HT-29 (cell line): ENCODE results near the gene STX18. TPM values are rescaled to one million over a fixed set of nuclear protein-coding genes. Genes with fewer than 3 reads are reported as not detected.
A peak's percentile ranks its signal among the peaks of the same experiment; 100 is the strongest.
"Not testable (repeated sequence)": the region's sequence is repeated elsewhere in the genome, so short reads cannot be mapped to it uniquely, and the experiment has no call there.

Experiments
- DNase-seq: peaks from one replicate; pipeline ENCODE4 v3.0.0-alpha.2; 2015; ENCODE audit warnings: low spot score
- total RNA-seq: library from RNA; depleted of rRNA; stranded (reverse); fragments of >200 nt; shearing (Covaris generic); gene quantifications from 2 replicates; pipeline ENCODE4 v1.2.3, GENCODE V29; 2014

Gene STX18
- total RNA-seq, 1 experiment from 2014 or later = 26.4 TPM

GRCh38 chr4:4480685-4481398 is 61.0 kb downstream of the STX18 start:
- DNase-seq = no peak

- no peak for DNase-seq
Observed at GRCh38 chr4:4480205-4480604, 61.6 kb downstream of the STX18 start.

- no peak for DNase-seq
Observed at GRCh38 chr4:4479366-4479765, 62.5 kb downstream of the STX18 start.

- DNase-seq = peak; percentile 66
Observed at GRCh38 chr4:4477796-4478195, 64.1 kb downstream of the STX18 start.

GRCh38 chr4:4477391-4477790 is 64.5 kb downstream of the STX18 start:
- DNase-seq = no peak

DNA sequence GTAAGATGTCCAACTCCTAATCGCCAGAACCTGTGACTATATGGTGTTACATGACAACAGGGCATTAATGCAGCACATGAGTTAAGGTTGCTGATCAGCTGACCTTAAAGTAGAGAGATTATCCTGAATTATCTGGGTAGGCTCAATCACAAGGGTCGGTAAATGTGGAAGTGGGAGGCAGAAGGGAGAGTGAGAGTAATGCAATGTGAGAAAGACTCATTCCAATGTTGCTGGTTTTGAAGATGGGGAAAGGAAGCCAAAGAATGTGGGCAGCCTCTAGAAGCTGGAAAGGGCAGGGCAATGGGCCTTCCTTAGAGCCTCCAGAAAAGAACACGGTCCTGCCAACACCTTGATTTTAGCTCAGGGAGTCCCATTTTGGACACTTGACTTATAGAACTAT is 67.4 kb downstream of the STX18 start:
- no peak for DNase-seq

DNA sequence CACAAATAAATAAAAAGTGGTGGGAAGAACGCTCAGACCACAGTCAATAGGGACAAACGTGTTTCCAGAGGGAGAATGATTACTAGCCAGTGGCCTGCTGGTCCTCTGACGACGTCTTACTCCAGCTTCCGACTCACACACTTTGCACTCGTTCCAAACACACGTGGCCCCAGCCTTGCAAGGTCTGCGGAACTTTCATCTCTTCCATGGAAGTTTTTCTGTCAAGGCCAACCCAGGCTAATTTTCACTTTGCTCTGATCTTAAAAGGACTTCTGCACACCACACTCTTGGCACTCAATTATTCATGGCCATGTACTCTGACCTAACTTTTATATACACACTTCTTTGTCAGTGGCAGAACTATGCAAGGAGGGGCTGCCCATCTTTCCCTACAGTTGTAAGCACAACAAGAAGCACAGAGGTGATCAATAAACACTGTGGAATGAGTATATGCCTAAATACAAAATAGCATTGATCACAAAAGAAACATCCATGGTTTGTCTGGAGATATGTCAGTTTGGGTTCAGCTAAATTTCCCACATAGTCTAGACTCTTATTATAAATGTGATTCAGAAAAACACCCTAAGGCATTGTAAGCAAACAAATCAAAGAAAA is 69.4 kb downstream of the STX18 start:
- no peak for DNase-seq

GRCh38 chr4:4471195-4471594 is 70.7 kb downstream of the STX18 start:
- no peak for DNase-seq

DNA sequence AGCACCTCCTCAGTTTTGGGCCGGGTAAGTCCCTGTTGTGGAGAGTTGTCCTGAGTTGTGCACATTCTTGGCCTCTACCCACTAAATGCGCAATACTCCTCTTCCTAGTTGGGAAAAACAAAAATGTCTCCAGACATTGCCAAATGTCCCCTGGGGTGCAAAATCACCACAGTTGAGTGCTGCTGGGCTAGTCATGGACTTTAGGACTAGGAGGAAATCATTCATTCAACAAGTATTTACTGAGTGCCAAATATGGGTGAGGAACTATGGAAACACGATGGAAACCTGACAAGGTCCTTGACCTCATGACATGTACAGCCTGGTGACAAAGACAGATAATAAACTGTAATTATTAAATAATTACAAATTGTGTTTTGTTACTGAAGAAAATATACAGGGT is 71.6 kb downstream of the STX18 start:
- DNase-seq = no peak

- not testable (repeated sequence) for DNase-seq
Observed at GRCh38 chr4:4465238-4465637, 76.6 kb downstream of the STX18 start.

DNA sequence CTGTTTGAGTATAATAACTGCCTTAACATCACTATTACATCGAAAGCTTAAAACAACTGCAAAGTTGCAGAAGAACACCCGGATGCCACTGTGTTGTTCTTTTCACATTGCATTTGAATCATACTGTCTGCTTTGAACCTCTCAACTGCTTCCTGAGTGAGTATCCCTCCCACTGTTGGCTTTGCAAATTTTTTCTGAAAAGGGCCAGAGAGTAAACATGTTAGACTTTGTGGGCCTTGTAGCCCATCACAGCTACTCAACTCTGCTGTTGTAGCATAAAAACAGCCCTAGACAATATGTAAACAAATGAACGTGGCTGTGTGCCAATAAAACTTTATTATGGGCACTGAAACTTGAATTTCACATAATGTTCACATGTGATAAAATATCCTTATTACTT is 78.9 kb downstream of the STX18 start:
- no peak for DNase-seq

- no peak for DNase-seq
Observed at GRCh38 chr4:4461850-4462249, 80.0 kb downstream of the STX18 start.

GRCh38 chr4:4461178-4461577 is 80.7 kb downstream of the STX18 start:
- no peak for DNase-seq

GRCh38 chr4:4460759-4461158 is 81.1 kb downstream of the STX18 start:
- DNase-seq = no peak

DNA sequence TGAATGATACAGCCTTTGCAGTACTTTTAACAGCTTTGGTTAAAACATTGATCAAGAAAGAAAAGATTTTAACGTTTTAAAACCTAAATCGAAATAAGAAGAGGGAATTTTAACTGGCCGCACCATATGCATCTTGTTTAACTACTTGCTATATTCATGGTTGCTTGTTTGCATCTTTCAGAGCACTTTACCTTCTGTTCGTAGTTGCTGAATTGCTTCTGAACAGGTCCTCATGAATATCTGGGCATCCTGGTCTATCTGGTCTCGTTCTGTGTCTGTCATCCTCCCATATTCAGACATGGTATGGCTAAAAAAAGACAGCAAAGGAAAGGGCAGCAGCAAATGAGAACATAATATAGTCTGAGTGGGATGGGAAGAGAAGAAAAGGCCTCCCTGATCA is 82.7 kb downstream of the STX18 start:
- DNase-seq = no peak

GRCh38 chr4:4457803-4458553 is 83.9 kb downstream of the STX18 start:
- DNase-seq = no peak

DNA sequence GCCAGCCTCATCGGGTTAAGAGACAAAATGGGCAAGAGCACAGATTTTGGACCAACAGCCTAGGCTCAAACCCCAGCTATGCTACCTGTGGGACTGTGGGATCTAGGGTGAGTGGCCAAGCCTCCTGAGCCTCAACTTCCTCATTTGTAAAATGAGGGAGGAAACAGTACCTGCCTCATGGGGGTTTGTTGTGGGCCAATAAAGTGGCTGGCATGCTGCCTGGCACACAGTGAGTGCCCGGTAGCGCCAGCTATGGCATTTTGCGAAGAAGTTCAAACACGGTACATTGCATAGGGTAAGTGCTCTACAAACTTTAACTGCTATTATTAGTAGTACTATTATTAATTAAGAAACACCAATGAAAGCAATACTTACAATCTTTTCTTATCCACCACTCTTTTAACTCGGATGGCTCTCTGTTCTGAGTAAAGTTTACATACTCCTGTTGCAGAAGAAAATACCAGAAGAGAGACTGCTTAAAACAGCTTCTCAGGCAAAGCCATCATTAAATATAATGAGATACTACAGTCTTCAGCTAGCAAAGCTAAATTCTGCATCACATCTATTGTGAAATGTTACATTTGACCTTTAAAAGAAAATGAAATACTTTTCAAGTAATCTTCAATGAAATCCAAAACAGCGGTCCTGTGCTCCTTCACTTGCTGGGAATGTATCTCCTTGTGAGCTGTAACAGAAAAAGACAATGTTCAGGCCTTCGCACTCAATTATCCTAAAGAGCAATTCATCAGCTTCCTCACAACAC is 84.9 kb downstream of the STX18 start:
- no peak for DNase-seq

- DNase-seq = no peak
Observed at GRCh38 chr4:4456351-4456750, 85.5 kb downstream of the STX18 start.

DNA sequence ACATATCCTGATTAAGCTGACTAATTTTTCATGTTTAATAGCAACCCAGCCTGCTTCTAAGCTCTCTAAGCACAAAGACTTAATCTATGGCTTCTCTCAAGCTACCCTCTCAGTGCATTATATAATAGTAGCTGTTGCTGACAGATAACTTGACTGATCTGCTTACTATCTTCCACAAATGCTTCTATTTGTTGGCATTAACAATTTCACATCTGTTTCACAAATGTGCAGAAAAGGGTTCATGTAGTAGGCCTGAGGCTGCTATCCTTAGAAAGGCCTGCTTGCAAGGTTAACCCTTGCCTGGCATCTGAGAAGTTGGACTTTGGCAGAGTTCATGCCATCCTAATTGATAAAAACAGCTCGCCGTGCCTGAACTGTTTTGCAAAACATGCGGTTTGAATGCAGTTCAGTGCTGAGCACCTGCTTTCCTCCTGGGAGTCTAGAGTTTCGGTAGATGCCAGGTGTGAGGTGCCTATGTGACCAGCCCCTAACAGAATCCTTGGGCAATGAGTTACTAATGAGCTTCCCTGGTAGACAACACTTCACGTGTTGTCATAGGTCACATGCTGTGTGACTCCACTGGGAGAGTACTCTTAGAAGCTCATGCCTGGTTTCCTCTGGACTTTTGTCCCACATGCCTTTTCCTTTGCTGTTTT is 86.5 kb downstream of the STX18 start:
- no peak for DNase-seq

DNA sequence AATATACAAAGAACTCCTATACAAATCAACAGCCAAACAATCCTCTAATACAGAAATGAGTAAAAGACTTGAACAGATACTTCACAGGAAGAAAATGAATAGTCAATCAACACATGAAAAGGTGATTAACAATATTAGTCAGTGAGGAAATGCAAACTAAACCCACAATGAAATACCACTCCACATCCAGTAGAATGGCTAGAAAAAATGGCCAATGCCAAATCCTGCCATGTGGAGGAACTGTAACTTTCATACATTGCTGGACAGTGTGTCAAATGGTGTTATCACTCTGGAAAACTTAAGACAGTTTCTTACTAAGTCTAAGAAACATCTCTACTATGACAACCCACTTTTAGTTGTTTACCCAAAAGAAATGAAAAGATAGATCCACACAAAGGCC is 95.4 kb downstream of the STX18 start:
- no peak for DNase-seq

- no peak for DNase-seq
Observed at GRCh38 chr4:4443821-4444220, 98.0 kb downstream of the STX18 start.
